OCI-LY1 (cell line): ENCODE data around the gene LOXL3.

Source experiments
- EZH2 ChIP-seq: fragments of 200-600 bp; sonication (generic), shearing (Covaris generic); IDR thresholded peaks from 2 replicates; pipeline ENCODE4 v1.8.0; 2017; ENCODE audit warnings: borderline replicate concordance, mixed run types, mild to moderate bottlenecking, antibody characterized with exemption, low read length, moderate library complexity, mixed read lengths
- TF ChIP-seq, protein P1 (sequence below): fragments of 200-600 bp; sonication (generic), shearing (Covaris generic); IDR thresholded peaks from 2 replicates; pipeline ENCODE4 v1.5.1; 2017; ENCODE audit warnings: mild to moderate bottlenecking, antibody characterized with exemption, low read length, moderate library complexity, mixed read lengths

GRCh38 chr2:74597410-74597809, 43.7 kb upstream of the LOXL3 start:
- TF ChIP-seq EZH2: no peak
- TF ChIP-seq, protein P1, sequence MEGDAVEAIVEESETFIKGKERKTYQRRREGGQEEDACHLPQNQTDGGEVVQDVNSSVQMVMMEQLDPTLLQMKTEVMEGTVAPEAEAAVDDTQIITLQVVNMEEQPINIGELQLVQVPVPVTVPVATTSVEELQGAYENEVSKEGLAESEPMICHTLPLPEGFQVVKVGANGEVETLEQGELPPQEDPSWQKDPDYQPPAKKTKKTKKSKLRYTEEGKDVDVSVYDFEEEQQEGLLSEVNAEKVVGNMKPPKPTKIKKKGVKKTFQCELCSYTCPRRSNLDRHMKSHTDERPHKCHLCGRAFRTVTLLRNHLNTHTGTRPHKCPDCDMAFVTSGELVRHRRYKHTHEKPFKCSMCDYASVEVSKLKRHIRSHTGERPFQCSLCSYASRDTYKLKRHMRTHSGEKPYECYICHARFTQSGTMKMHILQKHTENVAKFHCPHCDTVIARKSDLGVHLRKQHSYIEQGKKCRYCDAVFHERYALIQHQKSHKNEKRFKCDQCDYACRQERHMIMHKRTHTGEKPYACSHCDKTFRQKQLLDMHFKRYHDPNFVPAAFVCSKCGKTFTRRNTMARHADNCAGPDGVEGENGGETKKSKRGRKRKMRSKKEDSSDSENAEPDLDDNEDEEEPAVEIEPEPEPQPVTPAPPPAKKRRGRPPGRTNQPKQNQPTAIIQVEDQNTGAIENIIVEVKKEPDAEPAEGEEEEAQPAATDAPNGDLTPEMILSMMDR: no peak
